HFFc6 (cell line): ENCODE measurements around the gene HBG1. TPM values are rescaled to one million over a fixed set of nuclear protein-coding genes. Genes with fewer than 3 reads are reported as not detected.

ENCODE experiments used
- DNase-seq: peaks from one replicate; pipeline ENCODE4 v3.0.0-alpha.2; 2018
- H3K27ac Mint-ChIP-seq: 2 replicates; pipeline ENCODE4 v1.8.0; 2020; ENCODE audit warnings: mild to moderate bottlenecking, mixed read lengths
- H3K27me3 Mint-ChIP-seq: 2 replicates; pipeline ENCODE4 v1.8.0; 2021; ENCODE audit warnings: mild to moderate bottlenecking, moderate library complexity, mixed read lengths; ENCODE audit not compliant: insufficient read depth
- H3K36me3 Mint-ChIP-seq: 2 replicates; pipeline ENCODE4 v1.8.0; 2021; ENCODE audit warnings: low read depth, mixed read lengths
- H3K4me1 Mint-ChIP-seq: 2 replicates; pipeline ENCODE4 v1.8.0; 2020; ENCODE audit warnings: low read depth, mixed read lengths
- H3K4me3 Mint-ChIP-seq: 2 replicates; pipeline ENCODE4 v1.8.0; 2020; ENCODE audit warnings: mild to moderate bottlenecking, moderate library complexity, mixed read lengths
- H3K9me3 Mint-ChIP-seq: 2 replicates; pipeline ENCODE4 v1.8.0; 2020; ENCODE audit warnings: mild to moderate bottlenecking, mixed read lengths
- total RNA-seq, 6 experiments: library from RNA; stranded (reverse); fragmentation: NEBNext Ultra II Directional; extraction: Animal tissue kit (Norgen Biotek cat#: 25700); gene quantifications; 2 replicates in 1 of 6; 3 replicates in 5 of 6; pipeline ENCODE4 v1.2.3, GENCODE V29; 2021
- TF ChIP-seq, protein P1 (sequence below): fragments of 200-600 bp; sonication (generic); IDR thresholded peaks from 2 replicates; pipeline ENCODE4 v1.5.0; 2021; ENCODE audit warnings: antibody characterized with exemption, mild to moderate bottlenecking

HBG1 gene
- total RNA-seq, 6 experiments from 2014 or later, result not detected

- Mint-ChIP-seq H3K27ac (peak overlapping the region; percentile 71), H3K4me1 (peaks cover 66% of the 10 kb centered on the region), H3K9me3 (no peaks in the 10 kb centered on the region), H3K36me3 (peaks cover 8% of the 10 kb centered on the region), H3K4me3 (no peak overlapping the region), H3K27me3 (no peaks in the 10 kb centered on the region)
- no peak for DNase-seq
- TF ChIP-seq, protein P1, sequence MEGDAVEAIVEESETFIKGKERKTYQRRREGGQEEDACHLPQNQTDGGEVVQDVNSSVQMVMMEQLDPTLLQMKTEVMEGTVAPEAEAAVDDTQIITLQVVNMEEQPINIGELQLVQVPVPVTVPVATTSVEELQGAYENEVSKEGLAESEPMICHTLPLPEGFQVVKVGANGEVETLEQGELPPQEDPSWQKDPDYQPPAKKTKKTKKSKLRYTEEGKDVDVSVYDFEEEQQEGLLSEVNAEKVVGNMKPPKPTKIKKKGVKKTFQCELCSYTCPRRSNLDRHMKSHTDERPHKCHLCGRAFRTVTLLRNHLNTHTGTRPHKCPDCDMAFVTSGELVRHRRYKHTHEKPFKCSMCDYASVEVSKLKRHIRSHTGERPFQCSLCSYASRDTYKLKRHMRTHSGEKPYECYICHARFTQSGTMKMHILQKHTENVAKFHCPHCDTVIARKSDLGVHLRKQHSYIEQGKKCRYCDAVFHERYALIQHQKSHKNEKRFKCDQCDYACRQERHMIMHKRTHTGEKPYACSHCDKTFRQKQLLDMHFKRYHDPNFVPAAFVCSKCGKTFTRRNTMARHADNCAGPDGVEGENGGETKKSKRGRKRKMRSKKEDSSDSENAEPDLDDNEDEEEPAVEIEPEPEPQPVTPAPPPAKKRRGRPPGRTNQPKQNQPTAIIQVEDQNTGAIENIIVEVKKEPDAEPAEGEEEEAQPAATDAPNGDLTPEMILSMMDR, result no peak
Measured at GRCh38 chr11:5290106-5290505, 40.4 kb upstream of the HBG1 start.

DNA sequence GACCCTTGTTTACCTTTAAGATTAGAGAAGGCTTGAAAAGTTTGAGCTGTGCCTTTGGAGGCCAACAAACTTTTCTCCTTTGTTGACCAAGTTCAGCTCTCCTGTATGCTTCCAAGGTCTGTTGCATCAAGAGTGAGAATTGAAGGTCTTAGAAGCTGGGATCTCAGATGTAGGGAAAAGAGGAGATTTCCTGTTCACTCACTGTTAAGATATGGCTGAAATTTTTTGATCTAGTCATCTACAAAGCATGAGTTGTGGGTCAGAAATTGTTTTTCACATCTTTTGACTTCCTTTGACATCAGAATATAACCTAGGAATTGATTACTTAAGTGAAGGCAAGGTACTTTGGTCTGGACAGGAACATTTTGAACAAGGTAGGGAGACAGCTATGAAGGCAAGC lies 40.0 kb upstream of the HBG1 start:
- Mint-ChIP-seq H3K27me3 (no peaks in the 10 kb centered on the region), H3K9me3 (no peaks in the 10 kb centered on the region), H3K27ac (peak overlapping the region; percentile 71), H3K4me1 (peaks cover 66% of the 10 kb centered on the region), H3K4me3 (no peak overlapping the region), H3K36me3 (peaks cover 8% of the 10 kb centered on the region)
- DNase-seq, result no peak
- TF ChIP-seq, protein P1, result no peak

DNA sequence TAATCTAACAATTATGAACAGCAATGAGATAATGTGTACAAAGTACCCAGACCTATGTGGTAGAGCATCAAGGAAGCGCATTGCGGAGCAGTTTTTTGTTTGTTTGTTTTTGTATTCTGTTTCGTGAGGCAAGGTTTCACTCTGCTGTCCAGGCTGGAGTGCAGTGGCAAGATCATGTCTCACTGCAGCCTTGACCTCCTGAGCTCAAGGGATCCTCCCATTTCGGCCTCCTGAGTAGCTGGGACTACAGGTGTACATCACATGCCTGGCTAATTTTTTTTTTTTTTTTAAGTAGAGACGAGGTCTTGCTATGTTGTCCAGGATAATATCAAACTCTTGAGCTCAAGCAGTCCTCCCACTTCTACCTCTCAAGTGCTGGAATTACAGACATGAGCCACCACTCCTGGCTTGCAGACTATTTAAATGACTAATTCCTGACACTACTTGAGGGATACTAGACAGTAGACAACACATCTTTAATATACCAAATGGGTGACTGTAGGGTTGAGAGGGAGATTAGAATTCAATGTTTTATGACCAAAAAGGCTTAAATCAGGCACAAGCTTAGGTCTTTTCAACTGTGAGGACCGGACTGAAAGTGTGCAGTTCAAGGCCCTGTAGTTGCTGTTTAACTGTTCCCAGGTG lies 39.4 kb upstream of the HBG1 start:
- Mint-ChIP-seq H3K27ac (peak overlapping the region; percentile 71), H3K9me3 (no peaks in the 10 kb centered on the region), H3K4me3 (0 out of 2 replicates have a peak overlapping the region, but pooled peaks have one; percentile 5), H3K4me1 (peaks cover 66% of the 10 kb centered on the region), H3K36me3 (peaks cover 8% of the 10 kb centered on the region), H3K27me3 (no peaks in the 10 kb centered on the region)
- no peak for DNase-seq
- TF ChIP-seq, protein P1, result no peak

DNA sequence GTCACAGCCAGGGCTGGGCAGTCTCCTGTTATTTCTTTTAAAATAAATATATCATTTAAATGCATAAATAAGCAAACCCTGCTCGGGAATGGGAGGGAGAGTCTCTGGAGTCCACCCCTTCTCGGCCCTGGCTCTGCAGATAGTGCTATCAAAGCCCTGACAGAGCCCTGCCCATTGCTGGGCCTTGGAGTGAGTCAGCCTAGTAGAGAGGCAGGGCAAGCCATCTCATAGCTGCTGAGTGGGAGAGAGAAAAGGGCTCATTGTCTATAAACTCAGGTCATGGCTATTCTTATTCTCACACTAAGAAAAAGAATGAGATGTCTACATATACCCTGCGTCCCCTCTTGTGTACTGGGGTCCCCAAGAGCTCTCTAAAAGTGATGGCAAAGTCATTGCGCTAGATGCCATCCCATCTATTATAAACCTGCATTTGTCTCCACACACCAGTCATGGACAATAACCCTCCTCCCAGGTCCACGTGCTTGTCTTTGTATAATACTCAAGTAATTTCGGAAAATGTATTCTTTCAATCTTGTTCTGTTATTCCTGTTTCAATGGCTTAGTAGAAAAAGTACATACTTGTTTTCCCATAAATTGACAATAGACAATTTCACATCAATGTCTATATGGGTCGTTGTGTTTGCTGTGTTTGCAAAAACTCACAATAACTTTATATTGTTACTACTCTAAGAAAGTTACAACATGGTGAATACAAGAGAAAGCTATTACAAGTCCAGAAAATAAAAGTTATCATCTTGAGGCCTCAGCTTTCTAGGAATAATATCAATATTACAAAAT lies 38.6 kb upstream of the HBG1 start:
- Mint-ChIP-seq H3K36me3 (peaks cover 4% of the 10 kb centered on the region), H3K4me3 (no peak overlapping the region), H3K27ac (no peak overlapping the region), H3K4me1 (peaks cover 64% of the 10 kb centered on the region), H3K27me3 (no peaks in the 10 kb centered on the region), H3K9me3 (no peaks in the 10 kb centered on the region)
- DNase-seq, result no peak
- TF ChIP-seq, protein P1, result no peak

DNA sequence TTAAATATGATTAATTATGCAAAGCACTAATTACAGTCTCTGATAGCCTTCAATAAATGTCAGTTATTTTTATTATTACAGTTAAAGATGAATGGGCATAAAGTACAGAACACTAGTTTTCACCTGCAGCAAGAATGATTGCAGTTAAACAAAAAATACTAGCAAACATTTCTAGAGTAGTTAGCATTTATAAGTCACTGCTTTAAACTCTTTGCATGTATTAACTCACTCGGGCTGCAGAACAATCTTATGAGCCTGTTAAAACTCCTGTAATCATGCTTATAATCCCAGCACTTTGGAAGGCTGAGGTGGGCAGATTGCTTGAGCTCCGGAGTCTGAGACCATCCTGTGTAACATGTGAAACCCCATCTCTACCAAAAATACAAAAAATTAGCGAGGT lies 37.2 kb upstream of the HBG1 start:
- Mint-ChIP-seq H3K36me3 (no peaks in the 10 kb centered on the region), H3K27ac (no peak overlapping the region), H3K9me3 (no peaks in the 10 kb centered on the region), H3K4me1 (peaks cover 60% of the 10 kb centered on the region), H3K4me3 (no peak overlapping the region), H3K27me3 (no peaks in the 10 kb centered on the region)
- TF ChIP-seq, protein P1, result no peak
- DNase-seq, result no peak
